H1 (cell line): ENCODE measurements around the gene PRSS2. TPM values are rescaled to one million over a fixed set of nuclear protein-coding genes. Genes with fewer than 3 reads are reported as not detected.

Experiments used
- CBX8 ChIP-seq: fragments of 300-800, 300-1000 bp; sonication (generic); IDR thresholded peaks from 2 replicates; pipeline ENCODE4 v1.7.1; 2016; ENCODE audit warnings: low read depth, low read length, borderline replicate concordance
- JUND ChIP-seq: IDR thresholded peaks from 2 replicates; pipeline ENCODE4 v1.6.1; 2011; ENCODE audit warnings: mild to moderate bottlenecking, improper control_type of control experiment, low read length
- POLR2A ChIP-seq, 2 experiments: IDR thresholded peaks; 1 replicate in 1 of 2; 2 replicates in 1 of 2; pipeline ENCODE4 v1.6.1; 2011; ENCODE audit warnings: low read depth in 2 of 2, low read length in 2 of 2, mild to moderate bottlenecking in 2 of 2; ENCODE audit errors: control extremely low read depth in 1 of 2
- RFX5 ChIP-seq: IDR thresholded peaks from 2 replicates; pipeline ENCODE4 v1.6.1; 2011; ENCODE audit warnings: low read depth, low read length, improper control_type of control experiment, borderline replicate concordance
- TBP ChIP-seq: IDR thresholded peaks from 2 replicates; pipeline ENCODE4 v1.6.1; 2011; ENCODE audit warnings: low read depth, low read length, improper control_type of control experiment
- polyA plus RNA-seq, 7 experiments: library from polyadenylated mRNA; depleted of rRNA in 3 of 7; stranded (reverse) in 5 of 7; unstranded in 2 of 7; fragments of >200 nt in 5 of 7; fragments of 200-250 nt in 2 of 7; gene quantifications; 1 replicate in 5 of 7; 2 replicates in 1 of 7; 4 replicates in 1 of 7; pipeline versions ENCODE4 v1.2.1 to v1.2.3, GENCODE V29; 2011 to 2013; ENCODE audit warnings: missing spikeins in 2 of 7, mixed read lengths in 2 of 7
- total RNA-seq: library from RNA; stranded (reverse); fragmentation: NEBNext Ultra II Directional; extraction: Animal tissue kit (Norgen Biotek cat#: 25700); gene quantifications from 2 replicates; pipeline ENCODE4 v1.2.1, GENCODE V29; 2021

PRSS2 gene
- total and polyA plus RNA-seq, 2 of the 8 experiments (the other 6 are each of a cell fraction or from before 2014, with no cell fraction given), result not detected

DNA sequence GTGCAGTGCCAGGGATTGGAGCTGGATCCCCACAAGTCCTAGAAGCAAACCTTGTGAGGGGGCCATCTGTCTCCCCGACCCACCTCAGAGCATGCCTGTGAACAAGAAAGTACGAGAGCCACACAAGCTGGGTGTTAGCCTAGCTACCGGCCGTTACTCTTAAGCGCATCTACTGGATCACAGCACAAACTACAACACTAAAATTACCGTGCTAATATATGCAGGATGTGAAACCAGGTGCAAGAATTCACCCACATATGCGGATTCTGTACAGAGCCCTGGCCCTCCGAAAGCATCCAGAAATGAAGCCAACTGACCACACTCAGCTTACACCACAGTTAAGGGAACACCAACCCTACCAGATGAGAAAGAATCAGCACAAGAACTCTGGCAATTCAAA, 37.5 kb upstream of the PRSS2 start (continued):
- no peak for TF ChIP-seq CBX8
- TF ChIP-seq JUND, result no peak
- no peak for TF ChIP-seq TBP
- no peak for TF ChIP-seq RFX5
- TF ChIP-seq POLR2A (IDR thresholded peaks at IDR 0.05; ENCODE audit: control extremely low read depth in 1 of 2, low read depth in 2 of 2, low read length in 2 of 2), result no peak
- TF ChIP-seq, all 59 proteins: peak for 0
